H1 (cell line): ENCODE data around the gene TFF1. TPM values are rescaled to one million over a fixed set of nuclear protein-coding genes. Genes with fewer than 3 reads are reported as not detected.

ENCODE experiments used
- CTCF ChIA-PET: fragments of 300-600 bp; sonication (Branson Sonifier 250); formaldehyde crosslinking; loops from one replicate; lab custom pipeline; 2021; ENCODE audit not compliant: partially characterized antibody; lab: Charles Lee
- POLR2A ChIA-PET: fragments of 300-600 bp; sonication (Branson Sonifier 250); formaldehyde crosslinking; loops from one replicate; lab custom pipeline; 2021; ENCODE audit warnings: inconsistent platforms; ENCODE audit not compliant: partially characterized antibody; lab: Charles Lee
- DNase-seq, 2 experiments: peaks; one replicate each; pipeline versions ENCODE4 v3.0.0 to v3.0.0-alpha.2; 2010 to 2022; ENCODE audit warnings: low spot score in 2 of 2, low read depth in 1 of 2, mixed read lengths in 1 of 2
- FAIRE-seq: peaks from 2 replicates; lab custom pipeline; 2011; peaks lifted over from hg19 to GRCh38; lab: Jason Lieb, UNC
- H2AFZ ChIP-seq: 2 replicates; pipeline ENCODE4 v1.8.1; 2012; ENCODE audit warnings: low read length, inconsistent platforms
- H2AK5ac ChIP-seq: 2 replicates; pipeline ENCODE4 v1.6.1; 2013; ENCODE audit warnings: low read depth, low read length
- H2BK120ac ChIP-seq: replicated peaks from 2 replicates; pipeline ENCODE3; 2013; ENCODE audit warnings: low read depth, low read length, inconsistent platforms
- H2BK12ac ChIP-seq: 2 replicates; pipeline ENCODE4 v1.6.1; 2013; ENCODE audit warnings: low read depth, low read length
- H2BK15ac ChIP-seq: 2 replicates; pipeline ENCODE4 v1.6.1; 2013; ENCODE audit warnings: low read length
- H2BK20ac ChIP-seq: 2 replicates; pipeline ENCODE4 v1.6.1; 2013; ENCODE audit warnings: low read length
- H2BK5ac ChIP-seq: 2 replicates; pipeline ENCODE4 v1.6.1; 2013; ENCODE audit warnings: low read depth, low read length
- H3K14ac ChIP-seq: 2 replicates; pipeline ENCODE4 v1.6.1; 2013; ENCODE audit warnings: inconsistent platforms; ENCODE audit not compliant: insufficient read length
- H3K18ac ChIP-seq: 2 replicates; pipeline ENCODE4 v1.6.1; 2013; ENCODE audit warnings: low read length; ENCODE audit errors: extremely low read depth
- H3K23ac ChIP-seq: 2 replicates; pipeline ENCODE4 v1.6.1; 2013; ENCODE audit warnings: inconsistent platforms; ENCODE audit not compliant: insufficient read length
- H3K23me2 ChIP-seq: 2 replicates; pipeline ENCODE4 v1.6.1; 2013; ENCODE audit warnings: low read depth, low read length
- H3K27ac ChIP-seq: 2 replicates; pipeline ENCODE4 v1.6.1; 2011; ENCODE audit warnings: low read depth, low read length, inconsistent platforms
- H3K27me3 ChIP-seq, 4 experiments: replicated peaks in 1 of 4; 1 replicate in 1 of 4; 2 replicates in 3 of 4; pipeline versions ENCODE4 v1.6.1 to v1.8.1; 2011 to 2013; ENCODE audit warnings: low read length in 3 of 4, mild to moderate bottlenecking in 3 of 4, inconsistent platforms in 2 of 4, mixed read lengths in 2 of 4, moderate library complexity in 1 of 4; ENCODE audit not compliant: control insufficient read depth in 3 of 4, insufficient read depth in 3 of 4; ENCODE audit errors: extremely low read depth in 1 of 4
- H3K36me3 ChIP-seq, 4 experiments: 2 replicates each; pipeline versions ENCODE4 v1.6.1 to v1.8.1; 2011 to 2013; ENCODE audit warnings: mild to moderate bottlenecking in 4 of 4, low read length in 3 of 4, moderate library complexity in 2 of 4, control low read depth in 1 of 4, inconsistent platforms in 1 of 4; ENCODE audit not compliant: insufficient read depth in 4 of 4, control insufficient read depth in 2 of 4
- H3K4ac ChIP-seq: replicated peaks from 2 replicates; pipeline ENCODE3; 2013; ENCODE audit warnings: low read length, low read depth, mixed read lengths, inconsistent platforms; ENCODE audit not compliant: insufficient read length
- H3K4me1 ChIP-seq, 4 experiments: replicated peaks in 1 of 4; 1 replicate in 1 of 4; 2 replicates in 3 of 4; pipeline versions ENCODE4 v1.6.1 to v1.8.1; 2011 to 2013; ENCODE audit warnings: low read length in 3 of 4, inconsistent platforms in 2 of 4, mixed read lengths in 1 of 4; ENCODE audit not compliant: insufficient read depth in 4 of 4, control insufficient read depth in 3 of 4
- H3K4me2 ChIP-seq, 2 experiments: 2 replicates each; pipeline versions ENCODE4 v1.6.1 to v1.8.1; 2011 to 2013; ENCODE audit warnings: low read depth in 2 of 2, low read length in 2 of 2, control low read depth in 1 of 2, inconsistent platforms in 1 of 2, mild to moderate bottlenecking in 1 of 2; ENCODE audit not compliant: insufficient read depth in 1 of 2
- H3K4me3 ChIP-seq, 4 experiments: fragments of 200-600, 300-600 bp in 1 of 4; sonication (generic), shearing (Covaris generic), sonication (Bioruptor Twin) in 1 of 4; 2 replicates each; pipeline versions ENCODE4 v1.5.1 to v1.8.1; 2011 to 2016; ENCODE audit warnings: low read length in 4 of 4, low read depth in 3 of 4, control low read depth in 2 of 4, inconsistent platforms in 2 of 4, mild to moderate bottlenecking in 2 of 4, mixed read lengths in 1 of 4, moderate library complexity in 1 of 4; ENCODE audit not compliant: insufficient read depth in 2 of 4; ENCODE audit errors: extremely low read depth in 1 of 4
- H3K56ac ChIP-seq: replicated peaks from 2 replicates; pipeline ENCODE3; 2013; ENCODE audit warnings: low read depth, mild to moderate bottlenecking, mixed read lengths, low read length, inconsistent platforms; ENCODE audit not compliant: insufficient read length
- H3K79me1 ChIP-seq: 2 replicates; pipeline ENCODE4 v1.6.1; 2013; ENCODE audit warnings: low read depth, low read length, control low read depth
- H3K79me2 ChIP-seq, 2 experiments: 2 replicates each; pipeline versions ENCODE4 v1.6.1 to v1.8.1; 2012 to 2013; ENCODE audit warnings: low read length in 2 of 2, mild to moderate bottlenecking in 2 of 2, inconsistent platforms in 1 of 2; ENCODE audit not compliant: insufficient read depth in 2 of 2, control insufficient read depth in 1 of 2
- H3K9ac ChIP-seq, 4 experiments: replicated peaks in 1 of 4; 1 replicate in 1 of 4; 2 replicates in 3 of 4; pipeline versions ENCODE4 v1.6.1 to v1.8.1; 2011 to 2013; ENCODE audit warnings: low read depth in 3 of 4, low read length in 3 of 4, control low read depth in 2 of 4, mild to moderate bottlenecking in 2 of 4, moderate library complexity in 2 of 4, inconsistent platforms in 1 of 4; ENCODE audit errors: extremely low read depth in 1 of 4
- H3K9me3 ChIP-seq, 2 experiments: 2 replicates each; pipeline versions ENCODE4 v1.6.1 to v1.8.1; 2012 to 2013; ENCODE audit warnings: mild to moderate bottlenecking in 2 of 2, moderate library complexity in 2 of 2, control low read depth in 1 of 2, inconsistent platforms in 1 of 2, low read depth in 1 of 2, low read length in 1 of 2, mixed read lengths in 1 of 2; ENCODE audit not compliant: insufficient read depth in 2 of 2
- H4K20me1 ChIP-seq, 2 experiments: replicated peaks in 1 of 2; 2 replicates each; pipeline versions ENCODE3 to v1.8.1; 2011 to 2013; ENCODE audit warnings: inconsistent platforms in 2 of 2, low read length in 2 of 2, mild to moderate bottlenecking in 1 of 2; ENCODE audit not compliant: insufficient read depth in 2 of 2, control insufficient read depth in 1 of 2
- H4K5ac ChIP-seq: 2 replicates; pipeline ENCODE4 v1.6.1; 2013; ENCODE audit warnings: low read length, low read depth, mixed read lengths, inconsistent platforms; ENCODE audit not compliant: insufficient read length
- H4K8ac ChIP-seq: 2 replicates; pipeline ENCODE4 v1.8.0; 2013; ENCODE audit warnings: mild to moderate bottlenecking, moderate library complexity, low read length, inconsistent platforms; ENCODE audit not compliant: insufficient read depth; ENCODE audit errors: extremely low read depth
- H4K91ac ChIP-seq: replicated peaks from 2 replicates; pipeline ENCODE3; 2013; ENCODE audit warnings: low read length, mixed read lengths, inconsistent platforms; ENCODE audit not compliant: insufficient read length
- GTF2F1 ChIP-seq: IDR thresholded peaks from 2 replicates; pipeline ENCODE4 v1.6.1; 2012; ENCODE audit warnings: low read depth, low read length, improper control_type of control experiment, borderline replicate concordance
- KDM5A ChIP-seq: fragments of 200-600 bp; IDR thresholded peaks from 2 replicates; pipeline ENCODE4 v1.7.1; 2012; ENCODE audit warnings: mild to moderate bottlenecking, low read length, inconsistent platforms, mixed read lengths
- POU5F1 ChIP-seq: IDR thresholded peaks from 2 replicates; pipeline ENCODE4 v1.6.1; 2011; ENCODE audit warnings: low read depth, mild to moderate bottlenecking, low read length, moderate library complexity
- RNF2 ChIP-seq: fragments of 200-900, 300-1000 bp; sonication (generic); IDR thresholded peaks from 2 replicates; pipeline ENCODE4 v1.7.1; 2016; ENCODE audit warnings: borderline replicate concordance, low read depth, mild to moderate bottlenecking, antibody characterized with exemption, low read length; ENCODE audit not compliant: poor library complexity, severe bottlenecking; ENCODE audit errors: missing control alignments
- YY1 ChIP-seq: IDR thresholded peaks from 2 replicates; pipeline ENCODE4 v1.6.1; 2011; ENCODE audit warnings: low read depth, mild to moderate bottlenecking, low read length
- WGBS, 2 experiments: shearing (Covaris generic) in 1 of 2; methylation state at CpG; one replicate each; pipeline versions ENCODE4 v1.1.6 to v1.1.7; 2013 to 2015; ENCODE audit warnings: low lambda C conversion rate in 2 of 2, mixed read lengths in 2 of 2, inconsistent platforms in 1 of 2, low coverage in 1 of 2, missing lambda C conversion rate in 1 of 2; ENCODE audit not compliant: insufficient replicate concordance in 2 of 2, insufficient coverage in 1 of 2, insufficient read length in 1 of 2; ENCODE audit errors: extremely low coverage in 1 of 2, missing lambda C conversion rate in 1 of 2; 5-methylcytosine and 5-hydroxymethylcytosine counted together
- polyA plus RNA-seq, 7 experiments: library from polyadenylated mRNA; depleted of rRNA in 3 of 7; stranded (reverse) in 5 of 7; unstranded in 2 of 7; fragments of >200 nt in 5 of 7; fragments of 200-250 nt in 2 of 7; gene quantifications; 1 replicate in 5 of 7; 2 replicates in 1 of 7; 4 replicates in 1 of 7; pipeline versions ENCODE4 v1.2.1 to v1.2.3, GENCODE V29; 2011 to 2013; ENCODE audit warnings: missing spikeins in 2 of 7, mixed read lengths in 2 of 7
- total RNA-seq: library from RNA; stranded (reverse); fragmentation: NEBNext Ultra II Directional; extraction: Animal tissue kit (Norgen Biotek cat#: 25700); gene quantifications from 2 replicates; pipeline ENCODE4 v1.2.1, GENCODE V29; 2021

TFF1 gene
- total and polyA plus RNA-seq, 2 of the 8 experiments (the other 6 are each of a cell fraction or from before 2014, with no cell fraction given), result not detected

GRCh38 chr21:42407476-42407875 lies 41.1 kb upstream of the TFF1 start:
- Histone ChIP-seq H3K27ac (no peak overlapping the region), H3K23ac (no peak overlapping the region), H3K9ac (no peak overlapping the region), H2BK5ac (no peak overlapping the region), H4K8ac (no peak overlapping the region), H2BK20ac (no peak overlapping the region), H3K79me1 (no peaks in the 10 kb centered on the region), H3K27me3 (no peaks in the 10 kb centered on the region), H3K56ac (no peak overlapping the region), H3K36me3 (no peaks in the 10 kb centered on the region), H2AK5ac (no peak overlapping the region), H3K14ac (no peak overlapping the region), H4K5ac (no peak overlapping the region), H3K4ac (no peak overlapping the region), H2AFZ (no peak overlapping the region), H4K91ac (no peak overlapping the region), H4K20me1 (peaks cover 0 to 3% of the 10 kb centered on the region in 2 experiments), H3K18ac (no peak overlapping the region), H3K23me2 (peaks cover 6% of the 10 kb centered on the region), H3K4me1 (peaks cover 0 to 2% (median 0%) of the 10 kb centered on the region in 4 experiments; a peak in 1 of 7 replicates), H2BK12ac (no peak overlapping the region), H3K4me2 (no peak overlapping the region), H2BK15ac (no peak overlapping the region), H3K4me3 (no peak overlapping the region), H3K79me2 (no peaks in the 10 kb centered on the region), H2BK120ac (no peak overlapping the region), H3K9me3 (no peaks in the 10 kb centered on the region)
- no peak for TF ChIP-seq KDM5A
- TF ChIP-seq RNF2, result no peak
- TF ChIP-seq POU5F1, result no peak
- no peak for TF ChIP-seq YY1
- no peak for TF ChIP-seq GTF2F1
- POLR2A ChIA-PET, result no interaction called here
- no peak for DNase-seq
- no peak for FAIRE-seq
- 95% methylated on average over 5 of the region's 5 CpGs; no CpG with 5 or more reads in 1 of the 2 experiments for WGBS, 2 experiments
- CTCF ChIA-PET, result no interaction called here
